Keratinocyte (primary cell): ENCODE measurements around the gene MAPK13.

Source experiments
- EZH2 ChIP-seq: IDR thresholded peaks from one replicate; pipeline ENCODE4 v1.6.1; 2012; ENCODE audit warnings: inconsistent platforms, mild to moderate bottlenecking, low read length, moderate library complexity
- TF ChIP-seq, protein P1 (sequence below), 3 experiments: IDR thresholded peaks in 1 of 3; conservative IDR thresholded peaks in 1 of 3; optimal IDR thresholded peaks in 1 of 3; 2 replicates in 2 of 3; 3 replicates in 1 of 3; pipeline versions ENCODE3 to v1.5.1; 2011; ENCODE audit warnings: low read length in 3 of 3, mild to moderate bottlenecking in 3 of 3, moderate library complexity in 2 of 3, control low read depth in 1 of 3, inconsistent platforms in 1 of 3; ENCODE audit not compliant: insufficient read depth in 2 of 3; ENCODE audit errors: extremely low read depth in 1 of 3

DNA sequence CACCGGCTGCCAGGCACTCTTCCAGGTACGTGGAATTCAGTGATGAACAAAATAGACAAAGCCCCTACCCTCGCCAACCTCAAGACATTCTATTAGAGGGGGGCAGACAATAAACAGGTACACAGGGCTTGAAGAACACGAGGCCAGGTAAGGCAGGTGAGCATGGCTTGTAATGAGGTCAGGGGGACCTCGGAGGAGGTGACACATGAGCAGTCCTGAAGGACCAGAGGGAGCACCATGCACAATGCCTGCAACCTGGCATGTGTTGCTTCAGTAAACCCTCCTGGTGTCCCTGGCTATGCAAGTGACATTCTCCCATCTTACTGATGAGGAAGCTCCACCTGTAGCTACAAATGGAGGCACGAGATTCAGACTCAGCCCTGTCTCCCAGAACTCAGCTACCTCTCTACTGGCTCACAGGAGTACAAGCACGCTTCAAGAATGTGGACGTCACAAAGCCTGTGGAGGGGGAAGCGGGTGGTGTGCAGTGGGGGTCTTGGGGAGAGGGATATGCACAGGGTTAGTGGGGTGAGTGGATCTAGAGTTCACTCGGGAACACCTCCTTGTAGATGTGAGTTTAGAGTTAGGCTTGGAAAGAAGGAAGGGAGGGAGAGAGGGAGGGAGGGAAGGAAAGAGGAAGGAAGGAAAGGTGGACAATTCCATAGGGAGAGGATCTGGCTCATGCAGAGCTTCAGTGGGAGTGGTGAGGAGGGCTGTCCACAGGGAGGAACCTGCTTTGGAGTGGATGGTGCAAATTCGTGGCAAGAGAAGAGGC is 7.6 kb upstream of the MAPK13 start:
- TF ChIP-seq, protein P1, sequence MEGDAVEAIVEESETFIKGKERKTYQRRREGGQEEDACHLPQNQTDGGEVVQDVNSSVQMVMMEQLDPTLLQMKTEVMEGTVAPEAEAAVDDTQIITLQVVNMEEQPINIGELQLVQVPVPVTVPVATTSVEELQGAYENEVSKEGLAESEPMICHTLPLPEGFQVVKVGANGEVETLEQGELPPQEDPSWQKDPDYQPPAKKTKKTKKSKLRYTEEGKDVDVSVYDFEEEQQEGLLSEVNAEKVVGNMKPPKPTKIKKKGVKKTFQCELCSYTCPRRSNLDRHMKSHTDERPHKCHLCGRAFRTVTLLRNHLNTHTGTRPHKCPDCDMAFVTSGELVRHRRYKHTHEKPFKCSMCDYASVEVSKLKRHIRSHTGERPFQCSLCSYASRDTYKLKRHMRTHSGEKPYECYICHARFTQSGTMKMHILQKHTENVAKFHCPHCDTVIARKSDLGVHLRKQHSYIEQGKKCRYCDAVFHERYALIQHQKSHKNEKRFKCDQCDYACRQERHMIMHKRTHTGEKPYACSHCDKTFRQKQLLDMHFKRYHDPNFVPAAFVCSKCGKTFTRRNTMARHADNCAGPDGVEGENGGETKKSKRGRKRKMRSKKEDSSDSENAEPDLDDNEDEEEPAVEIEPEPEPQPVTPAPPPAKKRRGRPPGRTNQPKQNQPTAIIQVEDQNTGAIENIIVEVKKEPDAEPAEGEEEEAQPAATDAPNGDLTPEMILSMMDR (optimal IDR thresholded peaks at IDR 0.05 in 1 of 3, IDR thresholded peaks at IDR 0.05 in 1 of 3, conservative IDR thresholded peaks at IDR 0.05 in 1 of 3; ENCODE audit: extremely low read depth in 1 of 3, insufficient read depth in 2 of 3, low read length in 3 of 3) = no peak
- no peak for TF ChIP-seq EZH2
